ENCODE measurements around the gene EEF1AKMT1. TPM values are rescaled to one million over a fixed set of nuclear protein-coding genes. Genes with fewer than 3 reads are reported as not detected.

The EEF1AKMT1 gene
- total RNA-seq, 4 donors from 2014 or later = 1.4 to 3.6 (median 2.2) TPM; not detected in 1

DNA sequence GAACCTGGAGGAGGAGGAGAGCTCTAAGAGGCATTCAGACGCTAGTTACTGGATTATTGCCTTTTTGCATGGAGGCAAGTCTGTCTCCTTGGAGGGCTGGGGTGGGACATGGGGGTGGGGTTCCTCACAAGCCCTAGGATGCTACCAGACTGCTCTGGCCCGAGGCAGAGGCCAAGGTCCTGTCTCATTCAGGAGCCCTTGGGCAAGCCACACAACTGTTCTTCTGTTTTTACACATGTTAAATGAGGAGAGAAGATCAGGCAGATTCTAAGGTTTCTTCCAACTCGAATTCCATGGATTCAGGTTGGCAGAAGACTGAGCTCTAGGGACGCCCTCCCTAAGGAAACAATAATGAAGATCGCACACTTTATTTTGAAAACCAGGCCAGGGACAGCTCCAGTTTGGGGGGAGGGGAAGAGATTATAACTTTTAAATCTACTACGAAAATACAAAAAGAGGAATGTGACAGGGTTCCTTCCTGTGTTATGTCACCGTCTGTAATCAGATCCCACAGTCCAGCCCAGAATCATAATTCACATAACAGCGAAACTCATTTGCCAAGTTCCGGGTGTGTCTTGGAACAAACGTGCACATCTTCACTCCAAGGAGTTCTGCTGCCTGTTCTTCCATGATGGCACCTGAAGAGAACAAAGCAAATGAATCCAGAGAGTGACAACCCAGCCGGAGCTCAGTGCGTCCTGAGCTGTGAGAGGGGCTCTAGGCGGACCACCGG is 45.0 kb downstream of the EEF1AKMT1 start:
- Histone ChIP-seq H3K4me3 (no peak overlapping the region), H3K36me3 (no peaks in the 10 kb centered on the region), H3K27me3 (no peaks in the 10 kb centered on the region), H3K4me1 (no peaks in the 10 kb centered on the region), H3K27ac (no peak overlapping the region), H3K9me3 (no peaks in the 10 kb centered on the region)
- no peak for DNase-seq
- TF ChIP-seq POLR2A (IDR thresholded peaks at IDR 0.05) = no peak
- TF ChIP-seq, protein P1, sequence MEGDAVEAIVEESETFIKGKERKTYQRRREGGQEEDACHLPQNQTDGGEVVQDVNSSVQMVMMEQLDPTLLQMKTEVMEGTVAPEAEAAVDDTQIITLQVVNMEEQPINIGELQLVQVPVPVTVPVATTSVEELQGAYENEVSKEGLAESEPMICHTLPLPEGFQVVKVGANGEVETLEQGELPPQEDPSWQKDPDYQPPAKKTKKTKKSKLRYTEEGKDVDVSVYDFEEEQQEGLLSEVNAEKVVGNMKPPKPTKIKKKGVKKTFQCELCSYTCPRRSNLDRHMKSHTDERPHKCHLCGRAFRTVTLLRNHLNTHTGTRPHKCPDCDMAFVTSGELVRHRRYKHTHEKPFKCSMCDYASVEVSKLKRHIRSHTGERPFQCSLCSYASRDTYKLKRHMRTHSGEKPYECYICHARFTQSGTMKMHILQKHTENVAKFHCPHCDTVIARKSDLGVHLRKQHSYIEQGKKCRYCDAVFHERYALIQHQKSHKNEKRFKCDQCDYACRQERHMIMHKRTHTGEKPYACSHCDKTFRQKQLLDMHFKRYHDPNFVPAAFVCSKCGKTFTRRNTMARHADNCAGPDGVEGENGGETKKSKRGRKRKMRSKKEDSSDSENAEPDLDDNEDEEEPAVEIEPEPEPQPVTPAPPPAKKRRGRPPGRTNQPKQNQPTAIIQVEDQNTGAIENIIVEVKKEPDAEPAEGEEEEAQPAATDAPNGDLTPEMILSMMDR (IDR thresholded peaks at IDR 0.05) = no peak

DNA sequence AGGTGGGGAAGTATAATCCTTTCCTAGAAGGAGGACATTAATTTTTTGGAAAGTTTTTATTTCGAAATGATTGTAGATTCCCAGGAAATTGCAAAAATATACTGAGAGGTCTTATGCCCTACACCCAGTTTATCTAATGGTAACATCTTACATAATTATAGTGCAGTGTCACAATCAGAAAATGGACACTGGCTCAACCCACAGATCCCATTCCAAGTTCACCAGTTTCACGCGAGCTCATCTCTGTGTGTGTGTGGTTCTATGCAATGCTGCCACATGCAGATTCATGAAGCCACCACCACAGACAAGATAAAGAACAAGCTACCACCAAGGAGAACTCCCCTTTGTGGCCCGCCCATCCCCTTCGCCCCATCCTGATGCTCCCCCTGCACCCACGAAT is 45.9 kb downstream of the EEF1AKMT1 start:
- H3K4me1 ChIP-seq = no peaks in the 10 kb centered on the region
- H3K27me3 ChIP-seq = no peaks in the 10 kb centered on the region
- H3K4me3 ChIP-seq = no peak overlapping the region
- TF ChIP-seq POLR2A (IDR thresholded peaks at IDR 0.05) = no peak
- TF ChIP-seq, protein P1 (IDR thresholded peaks at IDR 0.05) = no peak
- no peaks in the 10 kb centered on the region for H3K36me3 ChIP-seq
- H3K27ac ChIP-seq = no peak overlapping the region
- no peak for DNase-seq
- H3K9me3 ChIP-seq = no peaks in the 10 kb centered on the region

DNA sequence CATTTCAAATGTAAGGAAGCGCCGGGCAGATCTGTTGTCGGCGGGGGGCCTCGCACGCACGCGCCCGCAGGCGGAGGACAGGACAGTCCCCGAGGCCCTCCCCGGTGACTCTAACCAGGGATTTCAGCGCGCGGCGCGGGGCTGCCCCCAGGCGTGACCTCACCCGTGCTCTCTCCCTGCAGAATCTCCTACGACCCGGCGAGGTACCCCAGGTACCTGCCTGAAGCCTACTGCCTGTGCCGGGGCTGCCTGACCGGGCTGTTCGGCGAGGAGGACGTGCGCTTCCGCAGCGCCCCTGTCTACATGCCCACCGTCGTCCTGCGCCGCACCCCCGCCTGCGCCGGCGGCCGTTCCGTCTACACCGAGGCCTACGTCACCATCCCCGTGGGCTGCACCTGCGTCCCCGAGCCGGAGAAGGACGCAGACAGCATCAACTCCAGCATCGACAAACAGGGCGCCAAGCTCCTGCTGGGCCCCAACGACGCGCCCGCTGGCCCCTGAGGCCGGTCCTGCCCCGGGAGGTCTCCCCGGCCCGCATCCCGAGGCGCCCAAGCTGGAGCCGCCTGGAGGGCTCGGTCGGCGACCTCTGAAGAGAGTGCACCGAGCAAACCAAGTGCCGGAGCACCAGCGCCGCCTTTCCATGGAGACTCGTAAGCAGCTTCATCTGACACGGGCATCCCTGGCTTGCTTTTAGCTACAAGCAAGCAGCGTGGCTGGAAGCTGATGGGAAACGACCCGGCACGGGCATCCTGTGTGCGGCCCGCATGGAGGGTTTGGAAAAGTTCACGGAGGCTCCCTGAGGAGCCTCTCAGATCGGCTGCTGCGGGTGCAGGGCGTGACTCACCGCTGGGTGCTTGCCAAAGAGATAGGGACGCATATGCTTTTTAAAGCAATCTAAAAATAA is 52.1 kb downstream of the EEF1AKMT1 start:
- Histone ChIP-seq H3K4me1 (peaks cover 0 to 10% (median 7%) of the 10 kb centered on the region in 4 donors), H3K27me3 (no peaks in the 10 kb centered on the region), H3K9me3 (no peaks in the 10 kb centered on the region), H3K36me3 (no peaks in the 10 kb centered on the region), H3K4me3 (peak overlapping the region in 3 of 4 donors; percentile 6 to 44 (median 38)), H3K27ac (no peak overlapping the region)
- no peak for DNase-seq
- no peak for TF ChIP-seq POLR2A (IDR thresholded peaks at IDR 0.05)
- TF ChIP-seq, protein P1 (IDR thresholded peaks at IDR 0.05) = no peak

DNA sequence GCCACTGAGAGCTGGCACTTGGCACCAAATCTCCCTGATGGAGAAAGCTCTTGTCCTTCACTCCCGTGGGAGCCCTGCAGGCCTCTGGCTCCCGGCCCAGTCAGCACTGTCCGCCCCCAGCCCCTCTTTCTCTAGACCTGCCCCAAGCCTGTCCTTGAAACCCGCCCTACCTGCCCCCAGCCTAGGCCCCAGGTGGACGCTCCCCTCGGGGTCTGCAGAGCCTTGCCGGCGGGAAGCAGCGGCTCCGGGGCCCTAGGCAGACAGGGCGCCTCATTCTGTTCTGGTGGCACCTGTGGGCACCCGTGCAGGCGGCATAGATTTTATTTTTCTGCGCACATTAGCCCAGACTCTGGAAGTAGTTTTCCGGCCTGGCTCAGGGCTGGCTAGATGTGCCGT is 52.7 kb downstream of the EEF1AKMT1 start:
- Histone ChIP-seq H3K36me3 (no peaks in the 10 kb centered on the region), H3K27me3 (no peaks in the 10 kb centered on the region), H3K9me3 (no peaks in the 10 kb centered on the region), H3K27ac (no peak overlapping the region), H3K4me1 (peaks cover 0 to 10% (median 7%) of the 10 kb centered on the region in 4 donors), H3K4me3 (peak overlapping the region in 1 of 4 donors; percentile 44)
- no peak for DNase-seq
- no peak for TF ChIP-seq POLR2A (IDR thresholded peaks at IDR 0.05)
- TF ChIP-seq, protein P1 (IDR thresholded peaks at IDR 0.05) = no peak

DNA sequence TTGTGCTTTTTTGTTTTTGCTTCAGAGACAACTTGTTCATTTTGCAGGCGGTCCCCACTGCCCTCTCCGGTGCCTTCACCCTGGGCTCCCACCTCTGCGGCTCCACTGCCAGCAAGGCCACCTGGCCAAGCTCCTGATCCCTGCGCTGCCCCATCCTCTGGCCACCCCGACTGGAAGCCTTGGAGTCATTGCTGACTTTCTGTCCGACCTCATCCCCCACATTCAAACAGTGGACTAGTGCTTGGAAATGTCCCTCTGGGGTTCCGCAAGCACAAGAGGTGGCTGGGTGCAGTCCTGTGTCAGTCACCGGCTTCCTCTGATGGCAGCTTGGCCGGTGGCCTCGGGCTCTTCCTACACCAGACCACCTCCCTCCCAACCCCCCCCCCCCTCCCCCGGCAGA is 53.3 kb downstream of the EEF1AKMT1 start:
- Histone ChIP-seq H3K27me3 (no peaks in the 10 kb centered on the region), H3K4me3 (no peak overlapping the region), H3K9me3 (no peaks in the 10 kb centered on the region), H3K27ac (no peak overlapping the region), H3K4me1 (peaks cover 0 to 10% (median 7%) of the 10 kb centered on the region in 4 donors), H3K36me3 (no peaks in the 10 kb centered on the region)
- no peak for TF ChIP-seq POLR2A (IDR thresholded peaks at IDR 0.05)
- TF ChIP-seq, protein P1 (IDR thresholded peaks at IDR 0.05) = no peak
- no peak for DNase-seq

Data from Peyer's patch (tissue), 4 donors.